Activated CD8-positive, alpha-beta memory T cell treated with anti-CD3 and anti-CD28 coated beads, Interleukin-2, amount 10 ng/mL, durations not matched to agents 7 days and 5 days (primary cell): Measurements from ENCODE around the gene ATCAY. TPM values are rescaled to one million over a fixed set of nuclear protein-coding genes. Genes with fewer than 3 reads are reported as not detected.
"Not testable (repeated sequence)": the region's sequence is repeated elsewhere in the genome, so short reads cannot be mapped to it uniquely, and the experiment has no call there.

Experiments used
- ATAC-seq: fragments of 150-1000 bp; cut with Tn5 transposase; one replicate; pipeline ENCODE4 v1.10.0; 2021; ENCODE audit warnings: moderate library complexity
- CTCF ChIA-PET: fragments of 350-600 bp; sonication (Branson Sonifier 250); formaldehyde crosslinking; loops from one replicate; lab custom pipeline; 2021; ENCODE audit warnings: antibody characterized with exemption; lab: Charles Lee
- DNase-seq: peaks from one replicate; pipeline ENCODE4 v3.0.0-alpha.2; 2020
- H3K27ac Mint-ChIP-seq: one replicate; pipeline ENCODE4 v1.8.0; 2021; ENCODE audit warnings: mild to moderate bottlenecking, mixed read lengths
- H3K27me3 Mint-ChIP-seq: one replicate; pipeline ENCODE4 v1.8.0; 2021; ENCODE audit warnings: mixed read lengths
- H3K36me3 Mint-ChIP-seq: one replicate; pipeline ENCODE4 v1.8.0; 2021; ENCODE audit warnings: mild to moderate bottlenecking, mixed read lengths
- H3K4me1 Mint-ChIP-seq: one replicate; pipeline ENCODE4 v1.8.0; 2021; ENCODE audit warnings: mixed read lengths
- H3K4me3 Mint-ChIP-seq: one replicate; pipeline ENCODE4 v1.8.0; 2021; ENCODE audit warnings: mild to moderate bottlenecking, moderate library complexity, mixed read lengths
- H3K9me3 Mint-ChIP-seq: one replicate; pipeline ENCODE4 v1.8.0; 2022; ENCODE audit warnings: low read depth, mixed read lengths
- total RNA-seq, 2 experiments: library from RNA; stranded (reverse); gene quantifications; one replicate each; pipeline ENCODE4 v1.2.3, GENCODE V29; 2021

ATCAY gene
- total RNA-seq, 2 experiments from 2014 or later = not detected

- H3K27ac Mint-ChIP-seq = no peak overlapping the region
- H3K9me3 Mint-ChIP-seq = peaks cover 14% of the 10 kb centered on the region
- CTCF ChIA-PET = no interaction called here
- H3K27me3 Mint-ChIP-seq = no peaks in the 10 kb centered on the region
- H3K36me3 Mint-ChIP-seq = no peaks in the 10 kb centered on the region
- no peak overlapping the region for H3K4me3 Mint-ChIP-seq
- no peak for ATAC-seq
- no peaks in the 10 kb centered on the region for H3K4me1 Mint-ChIP-seq
- DNase-seq = no peak
These were observed 43.4 kb downstream of the ATCAY start for GRCh38 chr19:3923912-3924311.

- Mint-ChIP-seq H3K4me1 (no peaks in the 10 kb centered on the region), H3K27me3 (peaks cover 30% of the 10 kb centered on the region), H3K27ac (no peak overlapping the region), H3K9me3 (no peaks in the 10 kb centered on the region), H3K36me3 (no peaks in the 10 kb centered on the region), H3K4me3 (no peak overlapping the region)
- CTCF ChIA-PET = no interaction called here
- DNase-seq (no peak), ATAC-seq (no peak)
These were observed 50.6 kb downstream of the ATCAY start for GRCh38 chr19:3931041-3931440.

DNA sequence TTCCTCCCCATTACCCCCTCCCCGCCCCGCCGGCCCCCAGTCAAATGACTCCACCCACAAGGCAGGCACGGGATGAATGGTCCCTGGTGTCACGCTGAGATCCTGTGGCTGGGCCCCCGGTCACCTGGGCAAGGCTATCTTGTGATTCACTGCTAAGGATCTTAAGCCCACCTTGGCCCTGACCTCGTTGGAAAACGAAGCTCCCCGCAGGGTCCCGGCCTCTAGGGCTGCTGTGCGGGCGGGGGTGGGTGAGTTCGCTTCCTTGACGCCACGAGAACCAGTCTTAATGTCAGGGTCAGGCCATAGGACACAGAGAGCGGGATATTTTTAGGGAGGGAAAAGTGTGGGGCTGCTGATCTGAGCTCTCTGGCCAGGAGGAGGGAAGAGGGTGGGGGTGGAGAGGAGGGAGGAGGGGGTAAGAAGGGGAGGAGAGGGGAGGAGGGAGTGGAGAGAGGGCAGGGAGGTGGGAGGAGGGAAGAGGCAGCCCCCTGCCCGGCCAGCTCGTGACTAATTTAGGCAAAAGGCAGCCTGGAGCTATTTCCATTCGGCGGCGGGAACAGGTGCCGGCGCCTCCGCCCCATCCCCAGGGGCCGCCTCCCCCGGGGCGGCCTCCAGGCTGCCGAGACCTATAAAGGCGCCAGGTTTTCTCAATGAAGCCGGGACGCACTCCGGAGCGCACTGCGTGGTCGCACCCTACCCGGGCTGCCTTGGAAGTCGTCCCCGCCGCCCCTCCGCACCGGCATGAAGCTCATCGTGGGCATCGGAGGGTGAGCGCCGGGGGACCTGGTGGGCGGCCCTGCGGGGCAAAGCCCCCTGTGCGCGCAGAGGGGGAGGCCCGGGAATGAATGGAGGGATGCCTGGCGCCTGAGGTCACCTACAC, 52.7 kb downstream of the ATCAY start, which contains the start of gene NMRK2:
TSS of gene NMRK2 (plus strand) at position 139 of the 880 bp plus-strand sequence. CDS start at position 742, 603 bp downstream.
- DNase-seq = no peak
- ATAC-seq = no peak
- Mint-ChIP-seq H3K9me3 (no peaks in the 10 kb centered on the region), H3K27me3 (peaks cover 30% of the 10 kb centered on the region), H3K4me1 (no peaks in the 10 kb centered on the region), H3K4me3 (no peak within 1 kb of the TSS), H3K27ac (no peak within 1 kb of the TSS), H3K36me3 (no peaks in the 10 kb centered on the region)
- CTCF ChIA-PET = no interaction called here

GRCh38 chr19:3936506-3937442, 56.3 kb downstream of the ATCAY start:
- peaks cover 23% of the 10 kb centered on the region for H3K27me3 Mint-ChIP-seq
- no peaks in the 10 kb centered on the region for H3K4me1 Mint-ChIP-seq
- DNase-seq (no peak), ATAC-seq (no peak)
- CTCF ChIA-PET = interaction anchor here (0.6 kb wide), 1 partner anchor 719 kb away, joined by 3 read pairs; no protein-coding TSS in a partner anchor
- H3K27ac Mint-ChIP-seq = no peak overlapping the region
- no peaks in the 10 kb centered on the region for H3K9me3 Mint-ChIP-seq
- H3K4me3 Mint-ChIP-seq = no peak overlapping the region
- no peaks in the 10 kb centered on the region for H3K36me3 Mint-ChIP-seq

DNA sequence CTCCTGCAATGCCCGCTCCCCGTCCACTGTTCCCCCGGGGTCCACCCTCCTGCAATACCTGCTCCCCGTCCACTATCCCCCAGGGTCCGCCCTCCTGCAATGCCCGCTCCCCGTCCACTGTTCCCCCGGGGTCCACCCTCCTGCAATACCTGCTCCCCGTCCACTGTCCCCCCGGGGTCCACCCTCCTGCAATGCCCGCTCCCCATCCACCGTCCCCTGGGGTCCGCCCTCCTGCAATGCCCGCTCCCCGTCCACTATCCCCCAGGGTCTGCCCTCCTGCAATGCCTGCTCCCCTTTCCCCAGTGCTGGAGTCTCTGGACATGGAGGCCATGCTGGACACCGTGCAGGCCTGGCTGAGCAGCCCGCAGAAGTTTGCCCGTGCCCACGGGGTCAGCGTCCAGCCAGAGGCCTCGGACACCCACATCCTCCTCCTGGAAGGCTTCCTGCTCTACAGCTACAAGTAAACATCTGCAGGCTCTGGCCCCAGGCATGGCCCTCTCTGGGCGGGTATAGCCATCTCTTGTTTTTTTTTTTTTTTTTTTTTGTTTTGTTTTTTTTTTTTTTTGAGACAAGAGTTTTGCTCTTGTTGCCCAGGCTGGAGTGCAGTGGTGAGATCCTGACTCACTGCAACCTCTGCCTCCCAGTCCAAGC, 57.9 kb downstream of the ATCAY start:
- not testable (repeated sequence) for ATAC-seq, DNase-seq, H3K27ac Mint-ChIP-seq, H3K9me3 Mint-ChIP-seq, H3K4me1 Mint-ChIP-seq, H3K4me3 Mint-ChIP-seq, H3K36me3 Mint-ChIP-seq
- peaks cover 16% of the 10 kb centered on the region for H3K27me3 Mint-ChIP-seq
- CTCF ChIA-PET = interaction anchor here (0.8 kb wide), 1 partner anchor 90 kb away, joined by 3 read pairs; no protein-coding TSS in a partner anchor

GRCh38 chr19:3942790-3943409, 62.4 kb downstream of the ATCAY start:
- CTCF ChIA-PET = no interaction called here
- Mint-ChIP-seq H3K4me1 (peaks cover 8% of the 10 kb centered on the region), H3K27me3 (no peaks in the 10 kb centered on the region), H3K27ac (no peak overlapping the region), H3K36me3 (peaks cover 1% of the 10 kb centered on the region), H3K9me3 (no peaks in the 10 kb centered on the region), H3K4me3 (no peak overlapping the region)
- DNase-seq (no peak), ATAC-seq (no peak)

DNA sequence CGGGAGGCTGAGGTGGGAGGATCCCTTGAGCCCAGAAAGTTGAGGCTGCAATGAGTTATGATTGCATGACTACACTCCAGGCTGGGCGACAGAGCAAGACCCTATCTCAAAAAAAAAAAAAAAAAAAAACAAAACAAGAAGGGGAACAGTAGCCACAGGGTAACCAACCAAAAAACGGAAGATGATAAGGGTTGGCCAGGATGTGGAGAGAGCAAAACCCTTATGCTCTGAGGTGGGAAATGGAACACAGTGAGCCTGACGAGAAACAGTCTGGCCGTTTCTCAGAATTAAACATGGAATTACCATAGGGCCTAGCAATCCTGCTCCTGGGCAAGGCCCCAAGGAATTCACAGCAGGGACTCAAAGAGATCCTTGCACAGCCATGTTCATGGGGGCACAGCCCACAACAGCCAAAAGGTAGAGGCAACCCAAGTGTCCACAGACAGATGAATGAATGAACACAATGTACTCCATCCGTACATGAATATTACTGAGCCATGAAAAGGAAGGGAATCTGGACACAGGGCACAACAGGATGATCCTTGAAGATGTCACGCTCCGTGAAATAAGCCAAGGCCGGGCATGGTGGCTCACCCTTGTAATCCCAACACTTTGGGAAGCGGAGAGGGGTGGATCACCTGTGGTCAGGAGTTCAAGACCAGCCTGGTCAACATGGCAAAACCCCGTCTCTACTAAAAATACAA, 63.7 kb downstream of the ATCAY start:
- ATAC-seq (peak; percentile 51), DNase-seq (peak; percentile 46)
- CTCF ChIA-PET = interaction anchor here (0.6 kb wide), 1 partner anchor 198 kb away, joined by 3 read pairs; no protein-coding TSS in a partner anchor
- H3K27me3 Mint-ChIP-seq = no peaks in the 10 kb centered on the region
- H3K36me3 Mint-ChIP-seq = peaks cover 1% of the 10 kb centered on the region
- H3K27ac Mint-ChIP-seq = peak overlapping the region; percentile 75
- peaks cover 8% of the 10 kb centered on the region for H3K4me1 Mint-ChIP-seq
- H3K9me3 Mint-ChIP-seq = no peaks in the 10 kb centered on the region
- peak overlapping the region; percentile 17 for H3K4me3 Mint-ChIP-seq

- H3K4me1 Mint-ChIP-seq = peaks cover 8% of the 10 kb centered on the region
- H3K27me3 Mint-ChIP-seq = no peaks in the 10 kb centered on the region
- no peak for DNase-seq
- no peaks in the 10 kb centered on the region for H3K9me3 Mint-ChIP-seq
- no peak for ATAC-seq
- no peak overlapping the region for H3K27ac Mint-ChIP-seq
- no peak overlapping the region for H3K4me3 Mint-ChIP-seq
- peaks cover 1% of the 10 kb centered on the region for H3K36me3 Mint-ChIP-seq
- CTCF ChIA-PET = no interaction called here
These were observed 65.4 kb downstream of the ATCAY start for GRCh38 chr19:3945838-3946237.

- DNase-seq, H3K27me3 Mint-ChIP-seq, CTCF ChIA-PET: not testable (repeated sequence)
These were observed 66.9 kb downstream of the ATCAY start for GRCh38 chr19:3947316-3947933.

GRCh38 chr19:3949294-3949693, 68.8 kb downstream of the ATCAY start:
- DNase-seq = no peak
- no peak overlapping the region for H3K4me3 Mint-ChIP-seq
- H3K4me1 Mint-ChIP-seq = peaks cover 5% of the 10 kb centered on the region
- CTCF ChIA-PET = no interaction called here
- ATAC-seq = no peak
- H3K27ac Mint-ChIP-seq = no peak overlapping the region
- H3K27me3 Mint-ChIP-seq = no peaks in the 10 kb centered on the region
- peaks cover under 1% of the 10 kb centered on the region for H3K36me3 Mint-ChIP-seq
- H3K9me3 Mint-ChIP-seq = no peaks in the 10 kb centered on the region

More at GRCh38 chr19:3947316-3947933, 66.9 kb downstream of the ATCAY start:
- not testable (repeated sequence) for H3K4me3 Mint-ChIP-seq, H3K9me3 Mint-ChIP-seq, H3K27ac Mint-ChIP-seq, ATAC-seq, H3K36me3 Mint-ChIP-seq
- H3K4me1 Mint-ChIP-seq = peaks cover 11% of the 10 kb centered on the region

- H3K9me3 Mint-ChIP-seq = no peaks in the 10 kb centered on the region
- H3K27ac Mint-ChIP-seq = no peak overlapping the region
- peaks cover 3% of the 10 kb centered on the region for H3K4me1 Mint-ChIP-seq
- DNase-seq (no peak), ATAC-seq (no peak)
- no peaks in the 10 kb centered on the region for H3K27me3 Mint-ChIP-seq
- no peaks in the 10 kb centered on the region for H3K36me3 Mint-ChIP-seq
- no peak overlapping the region for H3K4me3 Mint-ChIP-seq
- CTCF ChIA-PET = no interaction called here
These were observed 69.7 kb downstream of the ATCAY start for GRCh38 chr19:3949997-3950859.
